GM18907 (cell line): ENCODE data around the gene OIP5.
"Not testable (repeated sequence)": the region's sequence is repeated elsewhere in the genome, so short reads cannot be mapped to it uniquely, and the experiment has no call there.

Experiments used
- ATAC-seq: cut with Tn5 transposase; IDR thresholded peaks from one replicate; pipeline ENCODE4 v1.9.1; 2021; ENCODE audit warnings: mild to moderate bottlenecking, moderate library complexity; ENCODE audit not compliant: unreplicated experiment

The OIP5 gene

GRCh38 chr15:41304149-41304770, 28.1 kb downstream of the OIP5 start:
- no peak for ATAC-seq

GRCh38 chr15:41301587-41301986, 30.8 kb downstream of the OIP5 start:
- no peak for ATAC-seq

GRCh38 chr15:41301139-41301538, 31.3 kb downstream of the OIP5 start:
- ATAC-seq = not testable (repeated sequence)

GRCh38 chr15:41292521-41292920, 39.9 kb downstream of the OIP5 start:
- ATAC-seq = no peak

- ATAC-seq = peak; percentile 83
Measured at GRCh38 chr15:41291065-41291631, 41.2 kb downstream of the OIP5 start.

GRCh38 chr15:41289953-41290352, 42.4 kb downstream of the OIP5 start:
- ATAC-seq = no peak

GRCh38 chr15:41288464-41288863, 43.9 kb downstream of the OIP5 start:
- no peak for ATAC-seq

GRCh38 chr15:41286665-41287333, 45.6 kb downstream of the OIP5 start:
- ATAC-seq = no peak

- ATAC-seq = no peak
Measured at GRCh38 chr15:41285285-41285684, 47.1 kb downstream of the OIP5 start.

GRCh38 chr15:41284427-41285177, 47.8 kb downstream of the OIP5 start:
- ATAC-seq = no peak

- peak; percentile 93 for ATAC-seq
Measured at GRCh38 chr15:41283653-41284426, 48.6 kb downstream of the OIP5 start.

GRCh38 chr15:41282980-41283652, 49.3 kb downstream of the OIP5 start:
- not testable (repeated sequence) for ATAC-seq

- ATAC-seq = not testable (repeated sequence)
Measured at GRCh38 chr15:41282436-41282835, 50.0 kb downstream of the OIP5 start.

GRCh38 chr15:41281236-41281635, 51.2 kb downstream of the OIP5 start:
- no peak for ATAC-seq

GRCh38 chr15:41279535-41280283, 52.7 kb downstream of the OIP5 start:
- no peak for ATAC-seq

- no peak for ATAC-seq
Measured at GRCh38 chr15:41278319-41278718, 54.1 kb downstream of the OIP5 start.

- ATAC-seq = no peak
Measured at GRCh38 chr15:41276831-41277230, 55.6 kb downstream of the OIP5 start.

GRCh38 chr15:41269887-41270286, 62.5 kb downstream of the OIP5 start:
- no peak for ATAC-seq

GRCh38 chr15:41263891-41264351, 68.5 kb downstream of the OIP5 start:
- ATAC-seq = no peak
